ENCODE results near the gene VPS35L.
"Not testable (repeated sequence)": the region's sequence is repeated elsewhere in the genome, so short reads cannot be mapped to it uniquely, and the experiment has no call there.

The VPS35L gene

DNA sequence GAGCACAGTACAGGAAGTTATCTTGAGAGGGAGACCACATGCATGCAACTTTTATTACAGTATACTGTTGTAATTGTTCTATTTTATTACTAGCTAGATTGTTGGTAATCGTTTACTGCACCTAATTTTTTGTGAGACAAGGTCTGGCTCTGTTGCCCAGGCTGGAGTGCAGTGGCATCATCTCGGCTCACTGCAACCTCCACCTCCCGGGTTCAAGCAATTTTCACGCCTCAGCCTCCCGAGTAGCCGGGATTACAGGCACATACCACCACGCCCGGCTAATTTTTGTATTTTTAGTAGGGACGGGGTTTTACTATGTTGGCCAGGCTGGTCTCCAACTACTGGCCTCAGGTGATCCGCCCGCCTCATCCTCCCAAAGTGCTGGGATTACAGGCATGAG, 161.2 kb downstream of the VPS35L start:
- not testable (repeated sequence) for DNase-seq

DNA sequence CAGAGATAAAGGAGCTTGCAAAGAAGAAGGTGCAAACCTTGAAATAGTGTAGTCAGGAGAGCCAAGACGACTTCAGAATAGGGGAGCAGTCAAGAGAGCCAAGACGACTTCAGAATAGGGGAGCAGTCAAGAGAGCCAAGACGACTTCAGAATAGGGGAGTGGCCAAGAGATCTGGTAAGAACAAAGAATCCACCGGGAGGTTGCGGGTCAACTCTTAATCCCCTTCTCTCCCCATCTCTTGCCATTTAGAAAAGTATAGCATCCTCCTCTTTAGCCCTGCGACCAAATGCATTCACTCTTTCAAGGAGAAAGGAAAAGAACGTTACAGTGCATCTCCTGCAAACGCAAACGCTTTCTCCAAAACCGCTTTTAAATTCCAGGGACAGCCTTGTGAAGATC, 161.8 kb downstream of the VPS35L start:
- no peak for DNase-seq

DNA sequence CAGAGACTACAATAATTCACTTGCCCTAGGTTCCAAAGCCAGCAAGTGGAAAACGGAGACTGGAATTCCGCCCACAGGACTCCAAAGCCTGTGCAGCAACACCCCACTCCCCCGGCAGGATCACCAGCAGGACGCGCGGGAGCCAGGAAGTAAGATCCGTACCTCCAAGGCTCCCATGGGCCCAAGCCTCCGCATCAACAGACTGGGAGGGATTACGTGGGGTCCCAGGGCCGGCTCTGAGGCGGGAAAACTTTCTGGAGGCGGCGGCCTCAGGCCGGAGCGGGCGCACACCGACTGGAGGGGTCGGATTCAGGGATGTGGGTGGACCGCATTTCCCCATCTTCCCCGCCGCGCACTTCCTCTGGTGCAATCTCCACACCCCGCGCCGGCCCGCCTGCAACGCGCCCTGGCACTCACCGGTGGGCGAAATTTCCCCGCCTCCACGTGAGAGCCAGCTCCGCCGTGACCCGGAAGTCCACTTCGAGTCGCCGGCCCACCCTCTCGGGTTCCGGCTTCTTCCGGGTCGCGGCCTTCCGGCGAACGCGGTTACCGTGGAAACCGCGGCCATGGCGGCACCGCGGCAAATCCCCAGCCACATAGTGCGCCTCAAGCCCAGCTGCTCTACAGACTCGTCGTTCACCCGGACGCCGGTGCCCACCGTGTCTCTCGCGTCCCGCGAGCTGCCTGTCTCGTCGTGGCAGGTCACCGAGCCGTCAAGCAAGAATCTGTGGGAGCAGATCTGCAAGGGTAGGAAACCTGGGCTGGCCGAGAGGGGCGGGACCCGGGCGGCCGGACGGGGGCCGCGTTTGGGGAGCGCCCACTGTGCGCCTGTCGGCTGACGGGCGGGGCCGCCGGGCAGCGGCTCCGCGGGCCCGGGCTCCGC, 162.5 kb downstream of the VPS35L start, which contains the start of the genes IQCK and KNOP1:
Gene IQCK (plus strand): TSS at position 531 of the 883 bp plus-strand sequence. CDS start 36 bp downstream, at position 567.
Gene KNOP1 (minus strand): TSS at position 487 of the 883 bp plus-strand sequence. CDS start 3,192 bp downstream, outside the sequence.
- peak; percentile 95 for DNase-seq

DNA sequence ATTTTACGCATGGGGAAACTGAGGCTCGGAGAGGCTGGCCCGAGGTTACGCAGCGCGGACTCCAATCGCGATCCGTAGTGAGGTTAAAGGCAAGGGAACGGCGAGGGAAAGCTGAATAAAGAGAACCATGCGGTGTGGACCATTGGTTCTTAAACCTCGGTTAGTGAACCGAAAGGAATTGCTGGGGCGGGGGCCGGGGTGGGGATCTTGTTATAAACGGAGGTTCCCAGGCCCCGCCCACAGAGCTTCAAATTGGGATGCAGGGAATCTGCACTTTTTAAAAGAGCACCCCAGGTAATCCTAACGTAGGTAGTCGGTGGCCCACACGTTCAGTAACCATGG, 163.1 kb downstream of the VPS35L start:
- no peak for DNase-seq

DNA sequence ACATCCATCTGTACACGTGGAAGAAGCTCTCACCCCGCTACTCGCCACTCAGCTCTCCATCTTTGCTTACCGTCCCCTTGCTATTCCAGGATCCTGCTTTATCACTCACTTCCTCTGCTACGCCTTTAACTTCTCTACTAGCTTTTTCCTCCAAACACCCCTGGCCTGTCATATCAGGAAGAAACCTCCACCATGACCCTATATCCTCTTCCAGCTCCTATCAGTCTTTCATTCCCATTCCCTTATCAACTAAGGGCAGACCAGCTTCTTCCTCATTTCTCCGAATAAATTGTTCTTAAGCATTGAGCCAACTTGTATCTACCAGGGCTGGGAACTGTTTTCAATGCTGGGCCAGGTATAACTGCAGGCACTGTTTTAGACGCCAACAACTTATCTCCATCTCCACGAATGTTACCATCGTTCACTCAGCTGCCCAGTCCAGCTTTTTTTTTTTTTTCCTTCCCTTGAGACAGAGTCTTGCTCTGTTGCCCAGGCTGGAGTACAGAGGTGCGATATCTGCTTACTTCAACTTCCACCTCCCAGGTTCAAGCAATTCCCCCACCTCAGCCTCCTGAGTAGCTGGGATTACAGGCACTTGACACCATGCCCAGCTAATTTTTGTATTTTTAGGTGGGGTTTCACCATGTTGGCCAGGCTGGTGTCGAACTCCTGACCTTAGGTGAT, 166.9 kb downstream of the VPS35L start:
- DNase-seq, result no peak

DNA sequence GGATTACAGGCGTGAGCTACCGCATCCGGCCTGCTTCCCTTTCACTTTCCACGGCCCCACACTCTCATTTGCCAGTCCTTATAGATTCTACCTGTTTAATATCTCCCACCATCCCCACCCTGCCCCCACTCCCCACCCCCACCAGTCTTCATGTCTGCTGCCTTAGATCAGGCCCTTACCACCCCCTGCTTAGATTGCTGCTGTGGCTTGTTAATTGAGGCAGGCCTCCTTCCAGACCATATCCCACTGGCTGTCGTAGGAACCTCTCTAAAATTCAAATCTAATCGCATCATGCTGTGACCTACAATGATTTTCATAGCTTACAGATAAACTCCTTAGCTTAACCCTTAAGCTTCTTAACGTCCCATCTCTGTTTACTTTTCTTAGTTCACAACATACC, 167.5 kb downstream of the VPS35L start:
- DNase-seq, result no peak

DNA sequence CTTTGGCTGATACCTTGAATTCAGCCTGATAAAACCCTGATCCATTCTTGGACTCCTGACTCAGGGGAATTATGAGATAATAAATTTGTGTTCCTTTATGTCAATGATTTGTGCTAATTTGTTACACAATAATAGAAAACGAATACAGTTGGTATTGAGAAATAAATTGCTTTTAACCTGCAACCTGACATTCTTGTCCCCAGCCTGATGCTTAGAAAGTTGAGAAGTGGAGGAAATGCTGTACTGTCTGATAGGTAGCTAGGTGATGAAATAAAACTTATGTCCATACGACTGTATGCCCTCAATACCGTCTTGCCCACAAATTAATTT, 173.1 kb downstream of the VPS35L start:
- no peak for DNase-seq

DNA sequence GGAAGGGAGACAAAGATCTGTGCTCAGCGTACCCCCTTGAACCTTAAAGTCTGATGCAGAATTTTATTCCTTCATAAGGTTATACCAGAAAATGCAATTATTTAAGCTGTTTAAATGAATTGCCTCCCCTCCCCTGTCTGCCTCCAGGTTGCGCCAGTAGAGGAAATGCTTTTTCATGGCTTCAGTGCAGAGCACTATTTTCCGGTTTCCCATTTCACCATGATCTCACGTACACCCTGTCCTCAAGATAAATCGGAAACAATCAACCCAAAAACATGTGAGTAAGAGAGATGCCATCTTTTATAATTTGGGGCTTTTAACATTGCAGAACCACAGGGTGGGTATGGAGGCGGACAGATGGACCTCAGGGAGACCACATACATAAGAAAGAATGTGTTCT, 178.0 kb downstream of the VPS35L start:
- DNase-seq, result no peak

DNA sequence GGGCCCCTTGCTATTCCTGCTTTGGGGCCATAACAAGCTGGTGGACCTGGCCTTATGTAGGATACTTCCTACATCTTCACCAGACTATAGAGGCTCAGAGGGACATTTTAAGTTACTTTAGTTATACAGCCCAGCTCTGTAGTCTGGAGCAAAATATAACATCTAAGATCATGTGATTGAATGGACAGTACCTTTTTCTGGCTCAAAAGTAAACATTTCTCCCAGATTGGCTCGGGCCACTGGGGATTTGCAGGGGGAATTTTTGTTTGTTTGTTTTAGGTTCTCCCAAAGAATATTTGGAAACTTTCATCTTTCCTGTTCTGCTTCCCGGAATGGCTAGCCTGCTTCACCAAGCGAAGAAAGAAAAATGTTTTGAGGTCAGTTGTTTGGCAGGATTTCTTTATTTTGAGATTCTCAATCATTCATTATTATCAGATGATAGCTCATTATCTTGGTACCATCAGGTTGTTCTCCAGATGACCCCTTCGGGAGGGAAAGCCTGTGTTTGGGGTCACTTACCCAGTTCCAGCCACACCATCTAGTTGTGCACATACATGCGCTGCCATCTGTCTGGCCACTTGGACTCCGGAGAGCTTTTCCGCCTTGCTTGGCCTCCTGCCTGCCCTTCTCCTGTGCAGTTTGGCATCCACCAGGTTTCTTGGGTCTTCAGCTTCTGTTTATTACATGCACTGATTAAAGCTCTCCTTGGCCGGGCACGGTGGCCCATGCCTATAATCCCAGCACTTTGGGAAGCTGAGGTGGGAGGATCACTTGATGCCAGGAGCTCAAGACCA, 179.8 kb downstream of the VPS35L start:
- no peak for DNase-seq

DNA sequence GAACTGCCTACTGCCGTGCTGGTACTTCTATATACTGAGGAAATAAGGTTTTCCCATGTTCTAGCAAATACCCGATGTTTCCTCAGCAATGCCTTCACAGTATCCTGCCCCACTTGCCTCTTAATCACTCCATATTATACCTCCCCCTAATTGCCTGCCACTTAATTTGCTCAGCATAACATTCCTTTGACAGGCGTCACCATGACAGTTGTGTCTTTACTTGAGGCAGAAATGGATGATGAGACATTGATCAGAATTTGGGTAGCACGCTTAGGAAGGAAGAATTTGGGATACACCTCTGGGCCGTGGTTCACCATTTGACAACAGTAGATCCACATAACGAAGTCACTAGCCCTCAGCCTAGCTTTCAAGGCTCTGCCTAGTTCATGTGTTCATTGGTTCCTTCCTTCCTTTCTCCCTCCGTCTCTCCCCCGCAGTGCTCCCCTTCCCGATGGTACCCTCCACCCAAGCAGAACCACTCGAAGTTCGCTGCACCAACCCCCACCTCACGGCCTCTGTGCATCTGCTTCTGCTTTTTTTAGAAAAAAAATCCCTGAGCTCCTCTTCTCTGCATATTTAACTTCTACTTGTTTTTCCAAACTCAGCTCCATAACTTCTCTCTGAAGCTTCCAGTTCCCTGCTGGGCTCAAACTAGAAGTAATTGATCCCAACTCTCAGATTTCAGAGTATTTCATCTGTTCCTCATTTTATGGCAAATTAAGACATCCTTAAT, 182.0 kb downstream of the VPS35L start:
- no peak for DNase-seq

DNA sequence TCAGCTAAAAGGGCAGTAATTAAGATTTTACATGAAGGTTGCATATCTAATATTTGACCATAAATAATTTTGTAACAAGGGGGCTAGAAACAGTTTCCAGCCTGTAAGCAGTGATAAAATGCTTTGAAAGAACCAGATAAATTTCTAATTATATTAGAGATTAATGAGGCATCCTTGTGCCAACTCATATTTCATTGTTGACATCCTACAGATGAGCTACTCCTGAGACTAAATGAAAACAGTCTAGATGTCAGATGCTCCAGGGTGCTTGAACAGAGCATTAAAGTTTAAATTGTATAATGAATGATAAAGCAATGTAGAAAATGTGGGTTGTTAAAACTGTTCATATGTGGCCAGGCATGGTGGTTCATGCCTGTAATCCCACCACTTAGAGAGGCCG, 185.9 kb downstream of the VPS35L start:
- DNase-seq, result no peak

DNA sequence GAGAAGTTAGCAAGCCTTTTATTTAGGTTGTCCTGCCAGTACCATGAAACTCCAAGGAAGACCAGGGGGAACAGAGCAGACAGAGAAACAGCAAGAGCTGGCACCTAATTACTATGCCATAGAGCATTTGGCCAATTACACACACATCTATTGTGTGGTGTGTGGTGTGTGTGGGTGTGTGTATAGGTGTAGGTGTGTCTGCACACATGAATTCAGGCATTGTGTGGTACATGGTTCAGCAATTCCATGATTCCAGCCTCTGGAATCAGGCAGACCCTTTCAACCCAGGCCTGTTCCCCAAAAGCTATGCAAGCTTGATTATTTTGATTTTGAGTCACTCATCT, 188.3 kb downstream of the VPS35L start:
- no peak for DNase-seq

DNA sequence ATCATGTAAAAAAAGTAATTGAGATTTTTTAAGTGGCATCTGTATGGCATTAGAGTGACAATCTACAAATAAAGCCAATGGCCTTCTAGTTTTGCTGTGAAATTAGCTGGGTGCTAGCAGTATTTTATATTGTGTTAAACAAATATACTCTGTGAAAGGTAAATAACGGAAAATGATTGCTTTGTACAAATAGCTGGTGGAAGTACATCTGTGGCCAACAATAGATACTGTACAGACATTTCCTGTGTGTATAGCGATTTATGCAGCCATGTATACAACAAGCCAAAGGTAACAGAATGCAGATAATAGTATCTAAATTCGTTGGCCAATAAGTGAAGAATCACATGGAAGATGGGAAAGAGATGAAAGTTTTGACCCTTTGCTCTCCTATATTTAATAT, 189.2 kb downstream of the VPS35L start:
- DNase-seq, result no peak

DNA sequence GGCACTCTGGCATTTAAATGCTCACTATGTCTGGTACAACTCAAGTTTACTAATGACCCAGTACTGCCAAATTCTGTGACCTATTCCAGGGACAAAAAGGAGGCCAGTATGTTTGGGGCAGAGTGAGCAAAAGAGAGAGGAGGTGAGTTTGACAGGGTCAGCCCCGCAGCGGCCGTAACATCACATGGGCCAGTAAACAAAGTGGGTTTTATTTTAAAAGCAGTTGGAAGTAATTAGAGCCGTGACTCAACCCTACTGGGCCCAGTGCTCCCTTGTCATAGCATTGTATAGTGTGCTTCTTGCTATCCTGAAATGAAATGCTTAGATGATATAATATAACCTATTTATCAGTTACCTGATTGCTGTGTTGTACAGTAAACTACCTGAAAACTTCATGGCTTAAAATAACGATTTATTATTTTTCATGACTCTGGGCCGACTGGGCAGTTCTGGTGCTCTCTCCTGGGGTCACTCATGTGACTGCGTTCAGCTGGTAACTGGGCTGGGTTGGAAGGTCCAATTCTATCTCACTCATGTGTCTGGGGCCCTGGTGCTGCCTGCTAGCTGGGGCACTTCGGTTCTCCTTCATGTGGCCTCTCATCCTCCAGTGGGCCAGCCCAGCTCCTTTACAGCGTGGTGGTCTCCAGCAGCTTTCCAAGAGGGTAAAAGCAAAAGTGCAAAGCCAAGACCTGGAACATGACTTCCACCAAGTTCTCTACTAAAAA, 189.9 kb downstream of the VPS35L start:
- peak; percentile 70 for DNase-seq

DNA sequence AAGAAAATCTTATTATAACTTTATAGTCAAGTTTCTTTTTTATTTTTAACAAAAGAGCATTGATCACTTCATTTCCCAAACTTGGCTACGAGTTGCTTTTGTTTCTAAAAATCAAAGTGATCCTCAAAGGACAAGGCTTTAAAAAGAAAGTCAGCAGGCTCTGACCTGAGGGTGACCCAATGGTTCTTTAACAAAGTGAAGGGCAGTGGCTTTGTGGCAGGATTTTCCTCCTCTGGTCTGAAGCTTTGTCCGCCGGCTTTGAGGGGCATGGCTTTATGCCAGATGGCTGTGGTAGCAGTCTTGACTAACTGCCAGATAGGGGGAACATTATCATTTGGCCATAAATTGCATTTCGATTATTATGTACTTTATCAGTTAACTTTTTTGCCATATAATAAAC, 191.1 kb downstream of the VPS35L start:
- no peak for DNase-seq

DNA sequence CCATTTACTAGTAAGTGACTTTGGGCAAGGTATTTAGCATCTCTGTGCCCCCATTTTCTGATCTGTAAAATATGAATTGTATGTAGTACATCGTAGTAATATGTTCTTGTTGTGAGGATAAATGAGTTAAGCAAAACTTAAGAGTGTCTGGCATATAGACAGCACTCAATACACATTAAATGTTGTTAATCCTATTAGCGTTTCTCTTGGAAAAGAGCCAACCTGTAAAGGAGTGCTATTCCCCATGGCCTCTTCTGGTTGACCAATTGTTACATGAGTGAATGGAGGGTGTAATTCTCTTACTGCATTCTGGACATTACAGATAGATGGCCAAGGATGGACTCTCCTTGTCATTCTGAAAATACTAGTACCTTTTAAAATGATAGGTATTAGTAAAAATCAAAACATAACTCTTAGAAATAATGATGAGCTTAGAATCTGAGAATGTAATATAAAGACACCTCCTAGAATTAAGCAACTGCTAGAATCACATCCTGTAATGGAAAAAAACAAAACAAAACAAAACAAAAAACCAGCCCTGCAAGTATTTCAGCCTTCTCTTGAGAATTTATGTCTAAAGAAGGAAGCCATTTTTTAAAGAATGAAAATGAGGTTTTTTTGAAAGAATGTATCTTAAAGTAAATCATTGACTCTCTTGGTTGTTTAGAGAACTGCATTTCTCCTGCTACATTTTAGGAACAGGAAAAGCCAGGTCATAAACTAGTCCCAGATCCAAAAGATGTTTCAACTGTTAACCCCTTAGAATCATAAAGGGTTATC, 193.1 kb downstream of the VPS35L start:
- DNase-seq, result no peak

DNA sequence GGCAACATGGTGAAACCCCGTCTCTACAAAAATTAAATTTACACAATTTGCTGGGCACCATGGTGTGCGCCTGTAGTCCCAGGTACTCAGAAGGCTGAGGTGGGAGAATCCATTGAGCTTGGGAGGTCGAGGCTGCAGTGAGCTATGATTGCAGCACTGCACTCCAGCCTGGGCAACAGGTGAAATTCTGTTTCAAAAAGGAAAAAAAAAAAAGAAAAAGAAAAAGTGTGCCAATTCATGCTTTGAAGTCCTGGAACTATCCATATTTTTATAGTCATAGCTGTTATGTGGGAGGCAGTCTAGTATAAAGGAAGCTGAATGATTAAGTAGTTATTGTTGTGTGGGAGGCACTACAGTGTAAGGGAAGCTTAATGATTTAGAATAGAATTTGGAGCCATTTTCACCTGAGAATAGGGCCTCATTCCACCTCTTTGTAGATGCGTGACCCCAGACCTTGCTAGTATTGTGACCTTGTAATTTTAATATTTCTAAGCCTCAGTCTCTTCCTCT, 194.1 kb downstream of the VPS35L start:
- no peak for DNase-seq

Data from islet precursor cell (in vitro differentiated cells).